ENCODE measurements around the gene HOXC6.

- no peak for TF ChIP-seq GATA2 (IDR thresholded peaks at IDR 0.05; ENCODE audit: low read depth, low read length)
- no peak for TF ChIP-seq GATA3 (IDR thresholded peaks at IDR 0.05; ENCODE audit: low read depth, low read length)
Measured at GRCh38 chr12:54051026-54051842, 23.0 kb downstream of the HOXC6 start.
